Neutrophil (primary cell): Measurements from ENCODE around the gene ARRDC1.

ENCODE experiments used
- H3K27ac ChIP-seq: fragments of 200-600 bp; sonication (generic); 2 replicates; pipeline ENCODE4 v1.5.1; 2016; ENCODE audit warnings: mild to moderate bottlenecking, moderate library complexity
- H3K27me3 ChIP-seq: fragments of 200-600 bp; sonication (generic); 2 replicates; pipeline ENCODE4 v1.6.0; 2016; ENCODE audit warnings: mild to moderate bottlenecking
- H3K36me3 ChIP-seq: fragments of 200-600 bp; sonication (generic); 2 replicates; pipeline ENCODE4 v1.5.1; 2017
- H3K4me1 ChIP-seq, 2 experiments: fragments of 200-600 bp in 1 of 2; sonication (generic) in 1 of 2; 1 replicate in 1 of 2; 2 replicates in 1 of 2; pipeline versions ENCODE4 v1.5.1 to v1.6.1; 2013 to 2016; ENCODE audit warnings: low read depth in 1 of 2, low read length in 1 of 2, mild to moderate bottlenecking in 1 of 2, moderate library complexity in 1 of 2; ENCODE audit not compliant: control insufficient read depth in 1 of 2, insufficient read depth in 1 of 2
- H3K4me3 ChIP-seq, 2 experiments: fragments of 200-600 bp in 1 of 2; sonication (generic) in 1 of 2; 1 replicate in 1 of 2; 2 replicates in 1 of 2; pipeline ENCODE4 v1.5.1; 2013 to 2016; ENCODE audit warnings: low read depth in 1 of 2, low read length in 1 of 2, mild to moderate bottlenecking in 1 of 2, moderate library complexity in 1 of 2
- H3K9me3 ChIP-seq: fragments of 200-600 bp; sonication (generic); 2 replicates; pipeline ENCODE4 v1.5.1; 2016
- CTCF ChIP-seq: fragments of 200-600 bp; sonication (generic); IDR thresholded peaks from 2 replicates; pipeline ENCODE4 v1.5.1; 2016; ENCODE audit warnings: antibody characterized with exemption

The ARRDC1 gene

DNA sequence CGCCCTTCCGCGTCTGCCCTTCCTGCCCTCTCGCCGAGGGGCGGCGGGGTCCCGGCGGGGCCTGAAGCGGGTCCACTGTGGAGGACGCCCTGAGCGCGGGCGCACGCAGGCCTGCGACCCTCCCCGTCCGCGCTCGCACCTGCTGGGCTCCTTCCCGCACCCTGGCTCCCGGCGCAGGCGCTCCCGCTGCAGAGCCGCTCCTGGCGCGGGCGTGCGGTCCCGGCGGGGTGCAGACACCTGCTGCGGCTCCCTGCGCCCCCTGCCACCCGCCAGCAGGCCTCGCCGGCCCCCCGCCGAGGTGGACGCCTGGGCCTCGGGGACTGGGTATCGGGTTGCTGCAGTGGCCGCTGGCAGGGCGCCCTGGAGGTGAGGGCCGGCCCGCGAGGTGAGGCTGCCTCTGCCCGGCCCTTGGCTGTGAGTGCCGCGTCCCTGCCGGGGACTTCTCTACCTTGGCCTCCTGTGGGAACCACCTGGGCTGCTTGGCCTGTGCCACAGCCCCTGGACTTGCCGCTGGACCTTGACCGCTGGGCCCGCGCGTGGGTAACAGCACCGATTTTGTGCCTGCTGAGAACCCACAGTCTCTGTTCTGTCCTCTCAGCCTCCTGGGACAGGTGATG, 627 bp downstream of the ARRDC1 start:
- Histone ChIP-seq H3K27ac (peak overlapping the region; percentile 94), H3K27me3 (no peaks in the 10 kb centered on the region), H3K4me3 (peak overlapping the region; percentile 76 to 89), H3K36me3 (peaks cover 6% of the 10 kb centered on the region), H3K9me3 (no peaks in the 10 kb centered on the region), H3K4me1 (peaks cover 50 to 68% of the 10 kb centered on the region in 2 experiments)
- TF ChIP-seq CTCF: no peak

- Histone ChIP-seq H3K4me3 (peak overlapping the region; percentile 76 to 89), H3K9me3 (no peaks in the 10 kb centered on the region), H3K36me3 (peaks cover 6% of the 10 kb centered on the region), H3K27ac (peak overlapping the region; percentile 94), H3K27me3 (no peaks in the 10 kb centered on the region), H3K4me1 (peaks cover 54 to 74% of the 10 kb centered on the region in 2 experiments)
- no peak for TF ChIP-seq CTCF
Observed at GRCh38 chr9:137606734-137607138, 1.2 kb downstream of the ARRDC1 start.

GRCh38 chr9:137607141-137607857, 1.8 kb downstream of the ARRDC1 start:
- Histone ChIP-seq H3K4me1 (peaks cover 55 to 77% of the 10 kb centered on the region in 2 experiments), H3K27me3 (no peaks in the 10 kb centered on the region), H3K4me3 (peak overlapping the region; percentile 76 to 89), H3K36me3 (peaks cover 6% of the 10 kb centered on the region), H3K27ac (peak overlapping the region; percentile 94), H3K9me3 (no peaks in the 10 kb centered on the region)
- TF ChIP-seq CTCF: no peak

- Histone ChIP-seq H3K9me3 (no peaks in the 10 kb centered on the region), H3K27ac (peak overlapping the region; percentile 58), H3K36me3 (peaks cover 42% of the 10 kb centered on the region), H3K4me3 (no peak overlapping the region), H3K4me1 (peaks cover 54 to 61% of the 10 kb centered on the region in 2 experiments), H3K27me3 (no peaks in the 10 kb centered on the region)
- no peak for TF ChIP-seq CTCF
Observed at GRCh38 chr9:137610944-137611343, 5.5 kb downstream of the ARRDC1 start.

- TF ChIP-seq CTCF: no peak
- peaks cover 52% of the 10 kb centered on the region for H3K36me3 ChIP-seq
- H3K27me3 ChIP-seq: no peaks in the 10 kb centered on the region
- no peaks in the 10 kb centered on the region for H3K9me3 ChIP-seq
- no peak overlapping the region for H3K4me3 ChIP-seq
- H3K27ac ChIP-seq: peak overlapping the region; percentile 58
- peaks cover 46 to 53% of the 10 kb centered on the region in 2 experiments for H3K4me1 ChIP-seq
Observed at GRCh38 chr9:137611623-137612609, 6.4 kb downstream of the ARRDC1 start.
